CD14-positive monocyte (primary cell): ENCODE data around the gene DIPK1A. TPM values are rescaled to one million over a fixed set of nuclear protein-coding genes. Genes with fewer than 3 reads are reported as not detected.

Experiments used
- DNase-seq, 3 donors: peaks; one replicate each; pipeline ENCODE4 v3.0.0-alpha.2; 2011 to 2022
- H2AFZ ChIP-seq: 2 replicates; pipeline ENCODE4 v1.6.0; 2012; ENCODE audit warnings: mild to moderate bottlenecking, low read depth, low read length, inconsistent platforms; ENCODE audit not compliant: insufficient read depth, poor library complexity, severe bottlenecking
- H3K27ac ChIP-seq, 2 donors: 1 replicate in 1 of 2; 2 replicates in 1 of 2; pipeline ENCODE4 v1.5.1; 2012 to 2013; ENCODE audit warnings: low read length in 2 of 2, control low read depth in 1 of 2, inconsistent platforms in 1 of 2, low read depth in 1 of 2, mild to moderate bottlenecking in 1 of 2
- H3K27me3 ChIP-seq, 2 donors: one replicate each; pipeline versions ENCODE4 v1.6.0 to v1.6.1; 2011 to 2013; ENCODE audit warnings: low read length in 2 of 2; ENCODE audit not compliant: control insufficient read depth in 2 of 2, insufficient read depth in 2 of 2
- H3K36me3 ChIP-seq, 2 donors: replicated peaks in 1 of 2; 1 replicate in 1 of 2; 2 replicates in 1 of 2; pipeline versions ENCODE4 v1.5.1 to v1.6.1; 2012 to 2013; ENCODE audit warnings: low read length in 2 of 2, control low read depth in 1 of 2, inconsistent platforms in 1 of 2, mild to moderate bottlenecking in 1 of 2; ENCODE audit not compliant: insufficient read depth in 2 of 2, control insufficient read depth in 1 of 2
- H3K4me1 ChIP-seq, 2 donors: 1 replicate in 1 of 2; 2 replicates in 1 of 2; pipeline versions ENCODE4 v1.5.1 to v1.6.1; 2012 to 2013; ENCODE audit warnings: low read length in 2 of 2, control low read depth in 1 of 2, inconsistent platforms in 1 of 2, mild to moderate bottlenecking in 1 of 2, moderate library complexity in 1 of 2; ENCODE audit not compliant: insufficient read depth in 2 of 2, control insufficient read depth in 1 of 2
- H3K4me2 ChIP-seq: replicated peaks from 2 replicates; pipeline ENCODE3; 2012; ENCODE audit warnings: low read length, moderate library complexity, mild to moderate bottlenecking; ENCODE audit not compliant: poor library complexity, severe bottlenecking; ENCODE audit errors: extremely low read depth
- H3K4me3 ChIP-seq, 3 experiments: fragments of 200-600 bp in 1 of 3; sonication (generic) in 1 of 3; replicated peaks in 1 of 3; 1 replicate in 2 of 3; 2 replicates in 1 of 3; pipeline ENCODE4 v1.5.1; 2011 to 2013; ENCODE audit warnings: low read length in 3 of 3, mild to moderate bottlenecking in 3 of 3, control low read depth in 2 of 3, low read depth in 2 of 3, inconsistent platforms in 1 of 3, moderate library complexity in 1 of 3
- H3K79me2 ChIP-seq: 2 replicates; pipeline ENCODE4 v1.6.0; 2012; ENCODE audit warnings: mild to moderate bottlenecking, control low read depth, inconsistent platforms, low read length, moderate library complexity; ENCODE audit not compliant: insufficient read depth
- H3K9ac ChIP-seq: 2 replicates; pipeline ENCODE4 v1.6.0; 2017; ENCODE audit warnings: low read length, mild to moderate bottlenecking; ENCODE audit not compliant: insufficient read depth, poor library complexity, severe bottlenecking
- H3K9me3 ChIP-seq, 2 donors: replicated peaks in 1 of 2; 1 replicate in 1 of 2; 2 replicates in 1 of 2; pipeline versions ENCODE4 v1.5.1 to v1.6.1; 2012 to 2013; ENCODE audit warnings: low read length in 2 of 2, control low read depth in 1 of 2; ENCODE audit not compliant: control insufficient read depth in 1 of 2, insufficient read depth in 1 of 2
- H4K20me1 ChIP-seq: 2 replicates; pipeline ENCODE4 v1.6.0; 2012; ENCODE audit warnings: mild to moderate bottlenecking, low read length, control low read depth, moderate library complexity; ENCODE audit not compliant: insufficient read depth
- H3K27ac Mint-ChIP-seq, 7 donors: one replicate each; pipeline ENCODE4 v1.8.0; 2020; ENCODE audit warnings: mild to moderate bottlenecking in 7 of 7, mixed read lengths in 7 of 7, moderate library complexity in 6 of 7, inconsistent platforms in 2 of 7
- H3K27me3 Mint-ChIP-seq, 3 donors: one replicate each; pipeline ENCODE4 v1.8.0; 2021 to 2022; ENCODE audit warnings: low read depth in 3 of 3, mild to moderate bottlenecking in 3 of 3, mixed read lengths in 3 of 3, moderate library complexity in 3 of 3, inconsistent platforms in 1 of 3
- H3K36me3 Mint-ChIP-seq, 2 donors: one replicate each; pipeline ENCODE4 v1.8.0; 2020; ENCODE audit warnings: mixed read lengths in 2 of 2, inconsistent platforms in 1 of 2, mild to moderate bottlenecking in 1 of 2
- H3K4me1 Mint-ChIP-seq: one replicate; pipeline ENCODE4 v1.8.0; 2020; ENCODE audit warnings: mild to moderate bottlenecking, mixed read lengths
- H3K4me3 Mint-ChIP-seq, 2 donors: one replicate each; pipeline ENCODE4 v1.8.0; 2020; ENCODE audit warnings: mild to moderate bottlenecking in 2 of 2, mixed read lengths in 2 of 2, moderate library complexity in 1 of 2
- H3K9me3 Mint-ChIP-seq, 7 donors: one replicate each; pipeline ENCODE4 v1.8.0; 2020 to 2022; ENCODE audit warnings: mixed read lengths in 7 of 7, mild to moderate bottlenecking in 6 of 7, moderate library complexity in 6 of 7, inconsistent platforms in 2 of 7
- WGBS: methylation state at CpG from one replicate; pipeline ENCODE4 v1.1.5; 2013; ENCODE audit warnings: missing lambda C conversion rate; ENCODE audit not compliant: insufficient coverage; 5-methylcytosine and 5-hydroxymethylcytosine counted together
- intact Hi-C, 2 donors: fragments of 100-400 bp; cut with micrococcal nuclease; formaldehyde crosslinking; loops; one replicate each; pipeline versions ENCODE4 v1.15.0 to v1.15.1; 2023
- polyA plus RNA-seq, 3 donors: library from polyadenylated mRNA; depleted of rRNA in 1 of 3; unstranded in 2 of 3; stranded (reverse) in 1 of 3; fragments of 300-500 nt in 2 of 3; fragments of >200 nt in 1 of 3; fragmentation: Illumina TruSeq in 2 of 3; gene quantifications; 1 replicate in 2 of 3; 2 replicates in 1 of 3; pipeline ENCODE4 v1.2.3, GENCODE V29; 2012 to 2021
- TF ChIP-seq, protein P1 (sequence below): fragments of 200-600 bp; IDR thresholded peaks from one replicate; pipeline ENCODE4 v1.8.0; 2022; ENCODE audit warnings: antibody characterized with exemption, mild to moderate bottlenecking

Gene DIPK1A
- polyA plus RNA-seq, 3 donors: 0.45 to 1.4 (median 0.83) TPM

DNA sequence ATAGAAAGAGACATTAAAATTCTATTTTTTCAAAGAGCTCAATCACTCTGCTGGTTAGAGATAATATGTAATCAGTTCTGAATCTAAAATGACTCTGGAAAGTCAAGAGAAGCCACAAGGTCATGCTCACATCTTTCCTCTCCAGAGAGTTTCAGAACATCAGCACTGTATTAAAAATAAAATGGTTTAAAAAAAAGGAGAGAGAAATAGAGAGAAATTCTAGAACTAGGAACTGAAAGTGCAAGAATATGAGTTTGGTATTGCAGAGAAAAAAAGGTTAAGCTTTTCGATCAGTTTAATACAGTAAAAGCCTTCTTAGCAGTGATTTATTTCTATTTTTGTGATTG, 44.0 kb upstream of the DIPK1A start:
- peaks cover 0 to 4% (median 3%) of the 10 kb centered on the region in 3 donors for H3K27me3 Mint-ChIP-seq
- H3K4me3 Mint-ChIP-seq: no peak overlapping the region
- WGBS: no CpG with 5 or more reads among the region's 1 CpG
- intact Hi-C loops: no loop called here
- peaks cover 14% of the 10 kb centered on the region for H3K4me1 Mint-ChIP-seq
- Histone ChIP-seq H3K4me3 (no peak overlapping the region), H3K9ac (no peak overlapping the region), H4K20me1 (no peaks in the 10 kb centered on the region), H3K27ac (no peak overlapping the region), H3K79me2 (no peaks in the 10 kb centered on the region), H3K9me3 (no peaks in the 10 kb centered on the region), H3K27me3 (no peaks in the 10 kb centered on the region), H3K4me1 (no peaks in the 10 kb centered on the region), H3K36me3 (no peaks in the 10 kb centered on the region), H2AFZ (no peak overlapping the region), H3K4me2 (no peak overlapping the region)
- TF ChIP-seq, protein P1, sequence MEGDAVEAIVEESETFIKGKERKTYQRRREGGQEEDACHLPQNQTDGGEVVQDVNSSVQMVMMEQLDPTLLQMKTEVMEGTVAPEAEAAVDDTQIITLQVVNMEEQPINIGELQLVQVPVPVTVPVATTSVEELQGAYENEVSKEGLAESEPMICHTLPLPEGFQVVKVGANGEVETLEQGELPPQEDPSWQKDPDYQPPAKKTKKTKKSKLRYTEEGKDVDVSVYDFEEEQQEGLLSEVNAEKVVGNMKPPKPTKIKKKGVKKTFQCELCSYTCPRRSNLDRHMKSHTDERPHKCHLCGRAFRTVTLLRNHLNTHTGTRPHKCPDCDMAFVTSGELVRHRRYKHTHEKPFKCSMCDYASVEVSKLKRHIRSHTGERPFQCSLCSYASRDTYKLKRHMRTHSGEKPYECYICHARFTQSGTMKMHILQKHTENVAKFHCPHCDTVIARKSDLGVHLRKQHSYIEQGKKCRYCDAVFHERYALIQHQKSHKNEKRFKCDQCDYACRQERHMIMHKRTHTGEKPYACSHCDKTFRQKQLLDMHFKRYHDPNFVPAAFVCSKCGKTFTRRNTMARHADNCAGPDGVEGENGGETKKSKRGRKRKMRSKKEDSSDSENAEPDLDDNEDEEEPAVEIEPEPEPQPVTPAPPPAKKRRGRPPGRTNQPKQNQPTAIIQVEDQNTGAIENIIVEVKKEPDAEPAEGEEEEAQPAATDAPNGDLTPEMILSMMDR: no peak
- no peaks in the 10 kb centered on the region for H3K36me3 Mint-ChIP-seq
- DNase-seq: no peak
- H3K27ac Mint-ChIP-seq: no peak overlapping the region
- H3K9me3 Mint-ChIP-seq: no peaks in the 10 kb centered on the region

DNA sequence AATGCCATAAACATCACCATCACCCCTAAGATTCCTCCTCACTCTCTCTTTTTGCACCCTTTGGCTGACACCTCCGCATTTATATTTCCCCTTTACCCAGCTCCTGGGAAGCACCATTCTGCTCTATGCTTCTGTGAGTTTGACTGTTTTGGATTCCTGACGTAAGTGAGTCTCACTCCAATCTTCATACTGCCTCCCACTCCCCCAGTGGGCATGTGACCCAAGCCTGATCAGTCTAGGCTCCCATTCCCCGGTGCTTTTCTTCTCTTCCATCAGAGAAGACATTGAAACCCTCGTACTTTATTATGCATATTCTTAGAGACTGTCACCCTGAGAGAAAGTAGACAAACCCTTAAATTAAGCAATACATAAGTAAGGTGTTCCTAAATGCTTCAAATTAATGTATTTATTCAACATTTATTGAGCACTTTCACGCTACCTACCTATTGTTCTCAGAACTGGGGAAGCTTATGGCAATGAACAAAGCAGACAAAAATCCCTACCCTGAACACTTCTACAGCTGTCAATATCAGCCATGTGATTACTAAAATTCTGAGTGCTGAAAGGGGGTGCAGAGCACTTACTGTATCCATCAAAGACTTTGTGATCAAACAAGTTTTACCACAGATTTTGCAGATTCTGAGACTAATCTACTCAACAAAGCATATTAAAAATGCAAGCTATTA, 43.4 kb upstream of the DIPK1A start:
- Histone ChIP-seq H3K4me2 (no peak overlapping the region), H4K20me1 (no peaks in the 10 kb centered on the region), H3K9me3 (no peaks in the 10 kb centered on the region), H3K9ac (no peak overlapping the region), H3K4me1 (no peaks in the 10 kb centered on the region), H3K27me3 (no peaks in the 10 kb centered on the region), H3K79me2 (no peaks in the 10 kb centered on the region), H3K27ac (no peak overlapping the region), H3K4me3 (no peak overlapping the region), H3K36me3 (no peaks in the 10 kb centered on the region), H2AFZ (no peak overlapping the region)
- no peaks in the 10 kb centered on the region for H3K9me3 Mint-ChIP-seq
- no peak for DNase-seq
- no peaks in the 10 kb centered on the region for H3K36me3 Mint-ChIP-seq
- WGBS: 92% methylated on average over 2 of the region's 5 CpGs
- no peak overlapping the region for H3K27ac Mint-ChIP-seq
- H3K27me3 Mint-ChIP-seq: peaks cover 0 to 3% (median 2%) of the 10 kb centered on the region in 3 donors
- no peak overlapping the region for H3K4me3 Mint-ChIP-seq
- TF ChIP-seq, protein P1: no peak
- intact Hi-C loops: no loop called here
- peaks cover 14% of the 10 kb centered on the region for H3K4me1 Mint-ChIP-seq
